ENCODE measurements around the gene LRP11. TPM values are rescaled to one million over a fixed set of nuclear protein-coding genes. Genes with fewer than 3 reads are reported as not detected.
"Not testable (repeated sequence)": the region's sequence is repeated elsewhere in the genome, so short reads cannot be mapped to it uniquely, and the experiment has no call there.

LRP11 gene
- total RNA-seq, 1 experiment from 2014 or later, result 54.7 TPM

- DNase-seq (ENCODE audit: extremely low read depth, low read depth), result no peak
Measured at GRCh38 chr6:149854532-149854931, 9.6 kb downstream of the LRP11 start.

DNA sequence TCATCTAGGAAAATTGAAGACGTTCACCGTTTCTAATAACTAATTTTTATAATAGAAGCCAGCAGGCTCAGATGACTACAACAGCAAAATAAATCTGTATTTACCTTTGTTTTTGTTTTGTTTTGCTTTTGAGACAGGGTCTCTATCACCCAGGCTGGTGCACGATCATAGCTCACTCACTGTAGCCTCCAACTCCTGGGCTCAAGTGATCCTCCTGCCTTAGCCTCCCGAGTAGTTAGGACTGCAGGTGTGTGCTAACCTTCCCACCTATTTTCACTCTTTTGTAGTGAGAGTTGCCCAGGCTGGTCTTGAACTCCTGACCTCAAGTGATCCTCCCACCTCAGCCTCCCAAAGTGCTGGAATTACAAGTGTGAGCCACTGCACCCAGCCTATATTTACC is 10.1 kb downstream of the LRP11 start:
- not testable (repeated sequence) for DNase-seq (ENCODE audit: extremely low read depth, low read depth)

DNA sequence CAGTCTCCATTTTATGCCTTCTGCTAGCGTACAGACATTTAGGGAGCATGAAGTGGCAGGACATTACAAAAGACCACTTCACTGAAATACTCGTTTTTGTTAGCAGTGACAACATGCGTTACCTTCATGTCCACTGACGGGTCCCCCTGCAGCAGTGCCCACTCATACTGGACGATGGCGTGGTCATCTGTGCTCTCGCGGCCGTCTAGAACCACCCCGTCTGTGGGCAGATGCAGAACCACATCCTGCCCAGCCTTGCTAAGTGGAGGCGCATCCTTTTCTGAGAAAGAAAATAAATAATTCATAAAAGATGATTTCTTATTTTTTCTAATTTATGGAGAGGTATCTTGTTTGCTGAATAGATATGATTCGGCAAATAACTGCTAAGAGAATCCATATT is 11.3 kb downstream of the LRP11 start:
- DNase-seq (ENCODE audit: extremely low read depth, low read depth), result no peak

DNA sequence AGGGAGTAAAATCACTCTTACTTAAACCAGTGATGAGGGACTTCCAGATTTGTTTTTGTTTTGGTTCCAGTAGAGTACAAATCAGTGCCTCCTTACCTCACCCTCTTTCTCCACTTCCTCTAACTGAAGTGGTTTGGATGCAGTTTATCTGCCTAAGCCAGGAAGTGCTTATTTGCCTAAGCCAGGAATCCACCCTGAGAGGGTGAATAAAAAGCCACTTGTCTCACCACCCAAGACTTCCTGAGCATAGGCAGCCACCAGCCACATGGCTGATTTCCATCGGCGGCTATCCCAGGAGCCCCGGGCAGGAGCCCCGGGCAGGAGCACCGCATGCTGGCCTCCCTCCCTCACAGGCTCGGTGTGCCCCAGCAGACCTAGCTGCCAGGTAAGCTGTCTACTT is 12.0 kb downstream of the LRP11 start:
- no peak for DNase-seq (ENCODE audit: extremely low read depth, low read depth)

GRCh38 chr6:149851461-149852110 is 12.6 kb downstream of the LRP11 start:
- no peak for DNase-seq (ENCODE audit: extremely low read depth, low read depth)

GRCh38 chr6:149848343-149848742 is 15.8 kb downstream of the LRP11 start:
- not testable (repeated sequence) for DNase-seq (ENCODE audit: extremely low read depth, low read depth)

DNA sequence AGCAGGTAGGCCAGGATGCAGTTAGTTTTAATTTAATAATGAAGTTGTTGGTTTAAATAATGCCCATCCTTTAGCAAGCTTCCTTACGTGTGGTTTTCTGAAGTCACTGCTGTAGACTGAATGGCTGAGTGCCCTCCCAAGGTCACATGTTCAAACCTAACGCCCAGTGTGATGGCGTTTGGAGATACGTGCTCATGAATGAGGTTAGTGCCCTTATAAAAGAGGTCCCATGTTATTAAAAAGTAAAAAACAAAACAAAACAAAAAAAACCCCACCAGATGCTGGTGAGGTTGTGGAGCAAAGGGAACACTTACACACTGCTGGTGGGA is 16.3 kb downstream of the LRP11 start:
- no peak for DNase-seq (ENCODE audit: extremely low read depth, low read depth)

- no peak for DNase-seq (ENCODE audit: extremely low read depth, low read depth)
Measured at GRCh38 chr6:149846321-149846720, 17.8 kb downstream of the LRP11 start.

GRCh38 chr6:149845549-149845948 is 18.6 kb downstream of the LRP11 start:
- DNase-seq (ENCODE audit: extremely low read depth, low read depth), result no peak

- no peak for DNase-seq (ENCODE audit: extremely low read depth, low read depth)
Measured at GRCh38 chr6:149844480-149844879, 19.7 kb downstream of the LRP11 start.

- DNase-seq (ENCODE audit: extremely low read depth, low read depth), result not testable (repeated sequence)
Measured at GRCh38 chr6:149844036-149844435, 20.1 kb downstream of the LRP11 start.

- no peak for DNase-seq (ENCODE audit: extremely low read depth, low read depth)
Measured at GRCh38 chr6:149843051-149843633, 21.0 kb downstream of the LRP11 start.

GRCh38 chr6:149842331-149842730 is 21.8 kb downstream of the LRP11 start:
- DNase-seq (ENCODE audit: extremely low read depth, low read depth), result no peak

DNA sequence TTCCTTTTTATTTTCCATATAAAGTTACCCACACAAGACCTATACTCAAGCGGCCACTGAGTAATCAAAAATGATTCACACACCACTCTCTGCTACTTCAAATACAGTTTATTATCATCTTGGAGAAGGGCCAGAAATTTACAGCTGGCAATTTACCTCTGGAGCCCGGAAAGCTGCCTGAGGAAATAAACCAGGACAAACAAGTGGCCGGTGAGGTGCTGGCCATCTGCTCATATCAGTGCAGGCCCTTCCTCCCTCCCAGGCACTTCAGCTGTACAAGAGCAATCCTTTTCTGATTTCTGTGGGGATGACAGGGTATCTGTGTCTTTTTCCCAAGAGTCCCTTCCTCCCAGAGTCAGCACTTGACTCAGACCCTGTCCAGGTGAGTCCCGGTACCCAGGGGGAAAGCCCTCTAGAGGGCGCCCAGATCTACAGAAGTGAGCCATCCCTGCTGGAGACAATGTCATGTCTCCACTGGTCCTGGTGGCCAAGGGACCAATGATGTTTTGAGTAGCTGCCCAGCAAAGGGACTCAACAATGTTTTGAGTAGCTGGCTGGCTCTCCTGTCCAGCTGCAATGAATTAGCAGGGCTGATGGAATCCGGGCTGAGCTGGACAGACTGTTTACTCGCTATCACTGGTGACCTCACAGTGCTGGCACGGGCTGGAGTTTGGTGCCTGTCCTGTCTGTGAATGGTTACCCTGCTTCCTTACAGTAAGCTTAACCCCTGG is 23.6 kb downstream of the LRP11 start:
- no peak for DNase-seq (ENCODE audit: extremely low read depth, low read depth)

DNA sequence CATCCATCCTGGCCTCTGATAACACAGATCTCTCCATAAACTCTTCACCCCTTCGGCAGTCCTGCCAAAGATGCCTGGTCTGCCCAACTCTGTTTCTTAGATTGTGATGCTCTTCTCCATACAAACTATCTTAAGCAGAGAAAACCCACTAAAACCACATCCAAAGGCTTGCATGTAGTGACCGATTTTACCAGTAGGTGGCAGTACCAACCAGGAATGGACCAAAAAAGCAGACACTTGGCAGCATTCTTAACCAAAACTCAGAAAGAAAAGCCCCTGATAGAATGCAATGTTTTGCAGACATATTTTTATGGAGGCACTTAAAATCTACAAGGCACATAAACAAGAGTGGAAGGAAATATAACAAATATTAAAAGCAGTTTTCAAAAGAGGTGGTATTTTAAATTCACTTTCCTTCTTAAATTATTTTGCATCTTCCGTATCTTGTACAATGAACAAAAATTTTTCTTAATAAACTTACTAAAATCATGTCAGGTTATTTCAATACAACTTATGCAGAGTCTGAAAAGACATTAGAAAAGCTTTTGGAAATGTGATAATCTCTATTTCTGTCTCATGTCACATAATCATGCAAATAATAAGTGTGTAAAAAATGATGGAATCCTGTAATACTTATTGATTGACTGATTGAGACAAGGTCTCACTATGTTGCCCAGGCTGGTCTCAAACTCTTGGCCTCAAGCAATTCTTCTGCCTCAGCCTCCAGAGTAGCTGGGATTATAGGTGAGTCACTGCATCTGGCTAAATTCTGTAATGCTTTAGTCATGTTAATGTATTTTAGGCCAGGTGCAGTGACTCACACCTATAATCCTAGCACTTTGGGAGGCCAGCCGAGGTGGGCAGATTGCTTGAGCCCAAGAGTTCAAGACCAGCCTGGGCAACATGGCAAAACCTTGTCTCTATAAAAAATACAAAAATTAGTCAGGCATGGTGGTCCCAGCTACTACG is 29.4 kb downstream of the LRP11 start:
- peak; percentile 51 for DNase-seq (ENCODE audit: extremely low read depth, low read depth)

DNA sequence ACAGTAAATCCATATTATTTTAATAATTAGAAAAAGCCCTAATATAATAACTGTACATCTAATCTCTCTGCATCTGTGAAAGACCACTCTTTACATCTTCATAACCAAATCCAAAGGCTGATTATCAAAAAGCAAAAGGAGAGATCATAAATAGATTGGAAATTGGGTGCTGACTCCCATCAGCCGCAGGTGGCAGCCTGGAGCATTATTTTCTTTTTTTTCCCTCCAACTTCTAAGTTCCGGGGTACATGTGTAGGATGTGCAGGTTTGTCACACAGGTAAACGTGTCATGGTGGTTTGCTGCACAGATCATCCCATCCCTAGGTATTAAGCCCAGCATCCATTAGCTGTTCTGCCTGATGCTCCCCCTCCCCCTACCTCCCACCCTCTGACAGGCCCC is 30.5 kb downstream of the LRP11 start:
- DNase-seq (ENCODE audit: extremely low read depth, low read depth), result no peak

GRCh38 chr6:149831308-149831820 is 32.8 kb downstream of the LRP11 start:
- no peak for DNase-seq (ENCODE audit: extremely low read depth, low read depth)

DNA sequence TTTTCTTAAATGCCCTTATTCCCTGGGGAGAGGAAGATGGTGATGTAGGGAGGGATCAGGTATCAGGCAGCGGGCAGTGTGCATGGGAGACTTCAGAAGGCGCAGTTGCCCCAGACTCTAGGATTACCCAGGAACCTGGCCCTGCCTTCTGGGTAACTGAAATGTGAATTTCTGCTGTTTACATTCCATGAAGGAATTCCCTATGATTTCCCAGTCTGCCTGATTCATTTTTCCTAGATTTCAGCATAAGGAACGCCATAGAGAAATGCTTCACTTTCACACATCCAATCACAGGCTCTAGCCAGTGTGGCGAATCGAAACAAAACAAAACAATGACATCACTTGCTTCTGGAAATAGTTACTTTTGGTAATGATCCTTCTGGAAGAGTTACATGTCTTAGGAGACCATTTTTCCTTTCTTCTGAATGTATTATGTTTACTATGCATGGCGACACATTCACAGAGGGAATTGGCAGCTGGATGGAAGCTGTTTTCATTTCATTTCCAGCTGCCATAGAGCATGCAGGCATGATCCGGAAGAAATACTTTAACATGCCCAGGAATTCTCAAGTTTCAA is 33.3 kb downstream of the LRP11 start:
- no peak for DNase-seq (ENCODE audit: extremely low read depth, low read depth)

DNA sequence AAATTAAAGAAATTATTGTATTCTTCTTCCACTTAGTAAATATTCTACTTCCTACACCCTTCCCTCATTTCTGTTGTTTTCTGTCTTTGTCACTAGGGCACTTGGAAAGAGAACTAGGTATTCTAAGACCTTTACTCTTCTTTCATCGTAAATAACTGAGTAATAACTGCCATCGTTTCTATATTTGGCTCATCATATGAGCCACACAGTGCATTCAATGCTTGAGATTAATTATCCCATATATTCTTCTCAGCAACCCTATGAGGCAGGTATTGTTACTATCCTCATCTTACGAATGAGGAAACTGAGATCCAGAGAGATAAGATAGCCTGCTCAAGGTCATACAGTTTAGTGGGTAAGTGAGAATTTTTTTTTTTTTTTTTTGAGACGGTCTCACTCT is 38.9 kb downstream of the LRP11 start:
- no peak for DNase-seq (ENCODE audit: extremely low read depth, low read depth)

DNA sequence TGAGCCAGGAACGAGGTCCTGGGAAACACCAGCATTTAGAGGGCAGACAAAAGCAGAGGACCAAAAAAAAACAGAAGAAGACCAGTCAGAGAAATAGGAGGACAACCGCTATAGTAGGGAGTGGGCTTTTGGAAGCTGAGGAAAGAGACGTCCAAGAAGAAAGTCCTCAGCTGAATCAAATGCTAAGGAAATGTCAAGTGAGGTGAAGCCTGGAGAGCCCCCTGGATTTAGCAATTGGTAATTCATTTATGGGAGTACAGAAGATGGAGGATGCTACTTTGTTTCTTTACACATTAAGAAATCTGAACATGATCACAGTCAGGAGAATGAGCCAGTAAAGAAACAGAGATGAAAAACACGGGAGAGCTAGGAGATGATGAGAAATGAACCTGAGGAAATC is 41.1 kb downstream of the LRP11 start:
- no peak for DNase-seq (ENCODE audit: extremely low read depth, low read depth)
